HCT116 (cell line): ENCODE measurements around the gene PACSIN2. TPM values are rescaled to one million over a fixed set of nuclear protein-coding genes. Genes with fewer than 3 reads are reported as not detected.
"Not testable (repeated sequence)": the region's sequence is repeated elsewhere in the genome, so short reads cannot be mapped to it uniquely, and the experiment has no call there.

Source experiments
- ATAC-seq: fragments of 200-7000 bp; cut with Tn5 transposase; 2 replicates; pipeline ENCODE4 v1.9.1; 2020; ENCODE audit warnings: mild to moderate bottlenecking, moderate library complexity
- BruUV-seq: library from RNA; stranded (reverse); fragments of 400-500 nt; replicated peaks from 2 replicates; lab custom pipeline; 2021; lab: Mats Ljungman, UMichigan
- CTCF ChIA-PET: fragments of 300-600 bp; sonication (Branson Sonifier 250); formaldehyde crosslinking; loops from one replicate; lab custom pipeline; 2021; ENCODE audit warnings: antibody characterized with exemption; lab: Charles Lee
- POLR2A ChIA-PET: fragments of 300-600, 350-600 bp; sonication (Branson Sonifier 250); formaldehyde crosslinking; loops from one replicate; lab custom pipeline; 2021; ENCODE audit warnings: antibody characterized with exemption; lab: Charles Lee
- RAD21 ChIA-PET, 2 experiments: fragments of 300-600 bp; sonication (Branson Sonifier 250); formaldehyde crosslinking; loops; one replicate each; lab custom pipeline; 2023; ENCODE audit warnings: low total read pairs in 2 of 2; ENCODE audit not compliant: uncharacterized antibody in 2 of 2, unreplicated experiment in 2 of 2, low non-redundant PET in 1 of 2; lab: Charles Lee
- DNase-seq: peaks from one replicate; pipeline ENCODE4 v3.0.0-alpha.2; 2010; ENCODE audit warnings: low read depth, low spot score
- H2AFZ ChIP-seq: fragments of 200-600 bp; shearing (Covaris generic), sonication (generic); 2 replicates; pipeline ENCODE4 v1.6.1; 2017; ENCODE audit warnings: low read depth, mixed run types, mixed read lengths, antibody characterized with exemption, low read length; ENCODE audit not compliant: poor library complexity, severe bottlenecking
- H3K27ac ChIP-seq: 2 replicates; pipeline ENCODE4 v1.5.1; 2012; ENCODE audit warnings: low read depth, low read length
- H3K27me3 ChIP-seq: fragments of 200-600 bp; sonication (generic); 2 replicates; pipeline ENCODE4 v1.6.1; 2016; ENCODE audit warnings: mixed run types, low read length, mixed read lengths; ENCODE audit not compliant: insufficient read depth
- H3K36me3 ChIP-seq, 2 experiments: fragments of 200-500 bp in 1 of 2; fragments of 200-600 bp in 1 of 2; sonication (Bioruptor generic) in 1 of 2; sonication (generic) in 1 of 2; 2 replicates each; pipeline versions ENCODE4 v1.5.1 to v1.6.1; 2014 to 2016; ENCODE audit warnings: low read length in 2 of 2, inconsistent platforms in 1 of 2, mixed read lengths in 1 of 2, mixed run types in 1 of 2; ENCODE audit not compliant: insufficient read depth in 2 of 2, control insufficient read depth in 1 of 2
- H3K4me1 ChIP-seq, 2 experiments: fragments of 200-600 bp in 1 of 2; sonication (generic) in 1 of 2; 2 replicates each; pipeline versions ENCODE4 v1.5.1 to v1.6.1; 2012 to 2017; ENCODE audit warnings: low read length in 2 of 2, inconsistent platforms in 1 of 2, mild to moderate bottlenecking in 1 of 2, mixed read lengths in 1 of 2, mixed run types in 1 of 2, moderate library complexity in 1 of 2; ENCODE audit not compliant: insufficient read depth in 2 of 2, control insufficient read depth in 1 of 2
- H3K4me2 ChIP-seq: fragments of 200-600 bp; sonication (generic); 2 replicates; pipeline ENCODE4 v1.6.1; 2017; ENCODE audit warnings: mixed run types, low read length, mixed read lengths
- H3K4me3 ChIP-seq, 2 experiments: fragments of 200-600 bp in 1 of 2; sonication (generic) in 1 of 2; replicated peaks in 1 of 2; 2 replicates each; pipeline ENCODE4 v1.5.1; 2011 to 2016; ENCODE audit warnings: low read length in 2 of 2, control low read depth in 1 of 2, low read depth in 1 of 2, mild to moderate bottlenecking in 1 of 2, mixed read lengths in 1 of 2, mixed run types in 1 of 2
- H3K79me2 ChIP-seq: fragments of 200-600 bp; sonication (generic); 2 replicates; pipeline ENCODE4 v1.6.1; 2017; ENCODE audit warnings: mild to moderate bottlenecking, mixed run types, low read length, moderate library complexity, mixed read lengths; ENCODE audit not compliant: insufficient read depth
- H3K9ac ChIP-seq: fragments of 200-600 bp; sonication (generic); 2 replicates; pipeline ENCODE4 v1.6.1; 2016; ENCODE audit warnings: low read length, mixed read lengths
- H3K9me2 ChIP-seq: fragments of 200-600 bp; sonication (generic), shearing (Covaris generic); 2 replicates; pipeline ENCODE4 v1.6.1; 2017; ENCODE audit warnings: mixed run types, mild to moderate bottlenecking, moderate library complexity; ENCODE audit not compliant: insufficient read depth
- H3K9me3 ChIP-seq, 2 experiments: fragments of 200-500 bp in 1 of 2; fragments of 200-600 bp in 1 of 2; sonication (Bioruptor generic) in 1 of 2; sonication (generic) in 1 of 2; 2 replicates each; pipeline ENCODE4 v1.6.1; 2014 to 2017; ENCODE audit warnings: low read length in 2 of 2, mixed read lengths in 2 of 2, inconsistent platforms in 1 of 2, low read depth in 1 of 2, mild to moderate bottlenecking in 1 of 2, mixed run types in 1 of 2, moderate library complexity in 1 of 2; ENCODE audit not compliant: control insufficient read depth in 1 of 2, insufficient read depth in 1 of 2
- H4K20me1 ChIP-seq: fragments of 200-600 bp; sonication (generic), shearing (Covaris generic); 2 replicates; pipeline ENCODE4 v1.6.1; 2017; ENCODE audit warnings: mixed run types, mild to moderate bottlenecking, moderate library complexity; ENCODE audit not compliant: insufficient read depth
- SIN3A ChIP-seq: IDR thresholded peaks from 2 replicates; pipeline ENCODE4 v1.6.1; 2012; ENCODE audit warnings: low read depth
- intact Hi-C: fragments of 100-400 bp; cut with micrococcal nuclease; formaldehyde crosslinking; loops from 2 replicates; pipeline ENCODE4 v1.10.0; 2022
- total RNA-seq: library from RNA; stranded (reverse); gene quantifications from one replicate; pipeline ENCODE4 v1.2.1, GENCODE V29; 2021; ENCODE audit not compliant: unreplicated experiment

Gene PACSIN2
- total RNA-seq, 1 experiment from 2014 or later: 48.2 TPM

GRCh38 chr22:42961810-42962209 lies 53.1 kb downstream of the PACSIN2 start:
- H4K20me1 ChIP-seq: peaks cover 8% of the 10 kb centered on the region; the same call in 1 of the 2 replicates
- peaks cover 56 to 70% of the 10 kb centered on the region in 2 experiments for H3K4me1 ChIP-seq
- intact Hi-C loops: no loop called here
- no peak for TF ChIP-seq SIN3A
- no peaks in the 10 kb centered on the region for H3K9me2 ChIP-seq
- DNase-seq: no peak
- RAD21 ChIA-PET: no interaction called here
- CTCF ChIA-PET: no interaction called here
- ATAC-seq: no peak
- H3K36me3 ChIP-seq: no peaks in the 10 kb centered on the region
- no peak overlapping the region for H3K27ac ChIP-seq
- peaks cover 65% of the 10 kb centered on the region for H3K79me2 ChIP-seq
- H3K4me3 ChIP-seq: no peak overlapping the region
- no peaks in the 10 kb centered on the region for H3K9me3 ChIP-seq
- H3K27me3 ChIP-seq: no peaks in the 10 kb centered on the region
- POLR2A ChIA-PET: no interaction called here
- H3K4me2 ChIP-seq: peak overlapping the region; percentile 53
- BruUV-seq: no TSS peak
- H2AFZ ChIP-seq: no peak overlapping the region
- H3K9ac ChIP-seq: no peak overlapping the region

GRCh38 chr22:42961400-42961690 lies 53.6 kb downstream of the PACSIN2 start:
- POLR2A ChIA-PET, BruUV-seq, H3K9ac ChIP-seq, H3K4me2 ChIP-seq, RAD21 ChIA-PET, H3K36me3 ChIP-seq, H2AFZ ChIP-seq, H3K9me2 ChIP-seq, H3K4me3 ChIP-seq, CTCF ChIA-PET, intact Hi-C loops, H4K20me1 ChIP-seq, H3K27ac ChIP-seq, H3K9me3 ChIP-seq, ATAC-seq, DNase-seq, H3K27me3 ChIP-seq: not testable (repeated sequence)
- Histone ChIP-seq H3K79me2 (peaks cover 65% of the 10 kb centered on the region), H3K4me1 (peaks cover 56 to 69% of the 10 kb centered on the region in 2 experiments)
